ENCODE data around the gene MRPS18B.

The MRPS18B gene

DNA sequence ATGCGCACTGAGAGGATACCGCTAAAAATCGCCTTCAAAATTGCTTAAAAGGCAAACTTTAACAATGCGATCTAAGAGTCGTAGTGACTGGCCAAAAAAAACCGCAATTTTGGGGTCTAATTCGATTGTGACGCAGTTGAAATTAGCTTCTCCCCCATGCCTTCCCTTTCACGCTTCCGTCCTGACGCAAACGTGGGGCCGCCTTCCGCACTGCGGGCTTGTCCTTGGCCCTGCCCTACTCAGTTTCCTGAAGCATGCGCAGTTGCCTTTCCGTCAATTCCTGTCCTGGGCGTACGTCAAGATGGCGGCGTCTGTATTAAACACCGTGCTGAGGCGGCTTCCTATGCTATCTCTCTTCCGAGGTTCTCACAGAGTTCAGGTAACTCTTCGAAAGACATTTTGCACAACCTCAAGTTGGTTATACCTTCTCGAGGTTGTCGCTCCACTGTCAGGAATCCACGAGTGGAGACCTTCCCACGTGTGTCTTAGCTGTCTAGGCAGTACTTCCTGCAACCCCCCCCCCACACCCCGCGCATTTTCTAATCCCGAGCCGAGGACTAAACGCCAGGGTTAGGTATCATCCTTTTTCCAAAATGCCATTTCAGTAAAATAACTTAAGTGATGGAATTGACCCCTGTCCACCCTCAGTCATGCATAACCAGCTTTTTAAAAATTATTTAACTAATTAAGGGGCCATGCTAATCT lies at the start of gene MRPS18B:
MRPS18B (plus strand) TSS at position 276 of the 705 bp plus-strand sequence; CDS start at position 302, 26 bp downstream.
- peak; percentile 99 for DNase-seq

DNA sequence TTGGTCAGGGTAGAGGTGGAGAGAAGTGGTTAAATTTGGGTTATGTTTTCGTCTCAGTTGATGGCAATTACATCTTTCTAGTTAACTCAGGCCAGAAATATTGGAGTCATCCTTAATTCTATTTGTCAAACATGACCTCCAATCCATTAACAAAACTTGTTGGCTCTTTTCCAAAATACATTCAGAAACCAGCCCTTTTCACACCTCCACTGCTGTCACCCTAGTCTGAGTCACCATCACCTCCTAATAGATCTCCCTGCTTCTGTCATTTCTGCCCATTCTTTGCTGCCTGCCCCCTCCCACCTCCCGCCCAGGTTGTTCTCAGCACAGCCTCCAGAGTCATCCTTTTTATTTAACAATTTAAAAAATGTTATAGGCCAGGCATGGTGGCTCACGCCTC lies 49.4 kb upstream of the MRPS18B start:
- no peak for DNase-seq

- no peak for DNase-seq
Measured at GRCh38 chr6:30570263-30570662, 47.4 kb upstream of the MRPS18B start.

DNA sequence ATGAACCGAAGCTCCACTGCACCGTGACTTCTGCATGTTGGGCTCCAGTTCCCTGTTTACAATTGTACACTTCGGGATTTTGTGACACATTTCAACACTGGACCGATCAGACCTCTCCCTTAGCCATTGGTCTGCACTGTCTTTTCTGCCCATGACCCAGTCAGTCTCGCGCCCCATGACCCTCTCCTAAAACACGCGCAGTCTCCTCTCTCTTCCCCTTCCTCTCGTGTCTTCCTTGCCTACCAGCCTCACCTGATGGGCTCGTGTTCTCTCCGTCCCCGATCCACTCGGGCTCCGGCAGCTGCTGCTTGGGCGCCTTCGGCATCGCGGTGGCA lies 46.9 kb upstream of the MRPS18B start:
- DNase-seq = no peak

GRCh38 chr6:30571075-30571761 lies 46.4 kb upstream of the MRPS18B start, which contains the start of gene ABCF1:
TSS of gene ABCF1 (plus strand) at chr6:30571442. CDS start at chr6:30571488, 46 bp downstream.
- peak; percentile 99 for DNase-seq

DNA sequence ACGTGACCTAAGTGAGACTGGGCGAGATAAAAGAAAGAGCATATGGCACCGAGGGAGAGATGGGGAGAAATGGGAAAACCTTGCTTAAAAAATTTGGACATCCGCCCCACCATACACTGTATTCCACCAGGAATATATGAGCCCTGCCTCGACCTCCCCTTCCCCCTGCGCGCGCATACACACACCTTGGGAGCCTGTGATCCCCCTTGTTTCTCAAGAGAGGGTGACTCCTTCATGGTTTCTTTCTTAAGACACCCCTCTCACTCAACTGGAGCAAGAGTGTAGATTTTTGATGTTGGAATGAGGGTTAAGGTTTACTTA lies 45.9 kb upstream of the MRPS18B start:
- DNase-seq = no peak

GRCh38 chr6:30572148-30572547 lies 45.5 kb upstream of the MRPS18B start:
- no peak for DNase-seq

DNA sequence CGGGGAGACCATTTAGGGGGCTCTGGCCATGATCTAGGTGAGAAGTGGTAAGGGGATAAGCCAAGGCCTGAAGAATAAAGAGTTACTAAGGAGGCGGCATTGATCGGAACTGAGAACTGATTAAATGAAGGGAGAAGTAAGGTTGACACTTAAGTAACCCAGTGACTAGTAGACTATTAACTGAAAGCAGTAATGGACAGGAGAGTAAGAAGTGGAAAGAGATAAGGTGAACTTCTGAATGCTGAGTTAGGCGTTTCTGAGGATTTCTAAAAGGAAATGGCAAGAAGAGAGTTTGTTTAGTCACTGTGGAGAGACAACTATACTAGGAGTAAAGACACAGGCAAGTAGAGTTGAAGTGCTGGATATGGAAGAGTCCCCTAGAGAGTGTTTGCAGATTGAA lies 44.5 kb upstream of the MRPS18B start:
- DNase-seq = no peak

DNA sequence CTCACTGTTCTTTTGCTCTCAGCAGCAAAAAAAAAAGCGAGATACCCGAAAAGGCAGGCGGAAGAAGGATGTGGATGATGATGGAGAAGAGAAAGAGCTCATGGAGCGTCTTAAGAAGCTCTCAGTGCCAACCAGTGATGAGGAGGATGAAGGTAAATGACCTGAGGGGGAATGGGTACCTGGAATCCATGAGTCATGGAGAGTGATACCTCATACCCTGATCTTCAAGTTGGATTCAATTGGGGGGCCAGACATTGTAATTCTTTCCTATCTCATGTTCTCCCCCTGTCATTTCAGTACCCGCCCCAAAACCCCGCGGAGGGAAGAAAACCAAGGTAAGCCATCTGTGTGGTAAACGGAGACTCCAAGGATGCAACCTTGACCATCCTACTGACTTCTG lies 39.6 kb upstream of the MRPS18B start:
- DNase-seq = no peak

GRCh38 chr6:30583921-30584320 lies 33.7 kb upstream of the MRPS18B start:
- no peak for DNase-seq

DNA sequence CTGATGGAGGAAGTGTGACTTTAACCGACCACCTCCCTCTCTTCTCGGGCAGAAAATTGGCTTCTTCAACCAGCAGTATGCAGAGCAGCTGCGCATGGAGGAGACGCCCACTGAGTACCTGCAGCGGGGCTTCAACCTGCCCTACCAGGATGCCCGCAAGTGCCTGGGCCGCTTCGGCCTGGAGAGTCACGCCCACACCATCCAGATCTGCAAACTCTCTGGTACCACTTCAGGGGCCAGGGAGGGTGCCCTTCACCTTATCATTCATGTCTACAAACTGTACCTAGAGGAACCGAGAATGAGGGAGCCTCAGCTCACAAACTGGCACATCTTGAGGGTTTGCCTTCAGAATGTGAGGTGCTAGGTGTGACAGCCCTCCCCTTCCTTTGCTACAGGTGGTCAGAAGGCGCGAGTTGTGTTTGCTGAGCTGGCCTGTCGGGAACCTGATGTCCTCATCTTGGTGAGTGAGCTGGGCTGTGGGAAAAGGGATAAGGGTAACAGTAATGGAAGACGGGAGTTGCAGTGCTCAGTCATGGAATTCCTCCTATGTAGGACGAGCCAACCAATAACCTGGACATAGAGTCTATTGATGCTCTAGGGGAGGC lies 27.8 kb upstream of the MRPS18B start:
- no peak for DNase-seq

GRCh38 chr6:30590509-30590908 lies 27.1 kb upstream of the MRPS18B start:
- DNase-seq = no peak

DNA sequence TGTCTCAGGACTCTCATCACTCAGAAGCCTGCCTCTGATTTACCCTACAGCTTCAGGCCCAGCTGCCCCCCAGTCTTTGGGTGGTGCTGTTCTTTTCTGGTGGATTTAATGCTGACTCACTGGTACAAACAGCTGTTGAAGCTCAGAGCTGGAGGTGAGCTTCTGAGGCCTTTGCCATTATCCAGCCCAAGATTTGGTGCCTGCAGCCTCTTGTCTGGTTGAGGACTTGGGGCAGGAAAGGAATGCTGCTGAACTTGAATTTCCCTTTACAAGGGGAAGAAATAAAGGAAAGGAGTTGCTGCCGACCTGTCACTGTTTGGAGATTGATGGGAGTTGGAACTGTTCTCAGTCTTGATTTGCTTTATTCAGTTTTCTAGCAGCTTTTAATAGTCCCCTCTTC lies 26.6 kb upstream of the MRPS18B start:
- peak; percentile 28 for DNase-seq

DNA sequence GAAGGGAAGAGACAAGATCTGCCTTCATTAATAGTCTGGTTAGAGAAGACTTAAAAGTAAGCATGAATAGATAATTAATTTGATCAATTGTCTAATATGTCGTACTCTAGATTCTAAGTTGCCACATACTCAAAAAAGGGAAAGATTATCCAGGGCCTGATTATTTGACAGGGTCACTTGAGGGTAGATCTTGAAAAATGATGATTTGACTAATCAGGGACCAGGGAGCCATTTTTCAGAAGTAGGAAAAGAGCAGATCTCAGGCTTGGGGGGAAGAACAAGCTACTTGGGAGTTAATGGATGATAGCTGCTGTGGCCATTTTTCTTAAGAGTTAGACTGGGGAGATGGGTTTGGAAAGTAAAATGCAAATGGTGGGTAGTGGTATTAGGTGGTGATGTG lies 25.4 kb upstream of the MRPS18B start:
- DNase-seq = no peak

GRCh38 chr6:30597315-30598144 lies 20.1 kb upstream of the MRPS18B start:
- peak; percentile 89 for DNase-seq

- no peak for DNase-seq
Measured at GRCh38 chr6:30598912-30599624, 18.6 kb upstream of the MRPS18B start.

GRCh38 chr6:30599625-30600324 lies 17.9 kb upstream of the MRPS18B start:
- no peak for DNase-seq

- DNase-seq = no peak
Measured at GRCh38 chr6:30600451-30600961, 17.1 kb upstream of the MRPS18B start.

DNA sequence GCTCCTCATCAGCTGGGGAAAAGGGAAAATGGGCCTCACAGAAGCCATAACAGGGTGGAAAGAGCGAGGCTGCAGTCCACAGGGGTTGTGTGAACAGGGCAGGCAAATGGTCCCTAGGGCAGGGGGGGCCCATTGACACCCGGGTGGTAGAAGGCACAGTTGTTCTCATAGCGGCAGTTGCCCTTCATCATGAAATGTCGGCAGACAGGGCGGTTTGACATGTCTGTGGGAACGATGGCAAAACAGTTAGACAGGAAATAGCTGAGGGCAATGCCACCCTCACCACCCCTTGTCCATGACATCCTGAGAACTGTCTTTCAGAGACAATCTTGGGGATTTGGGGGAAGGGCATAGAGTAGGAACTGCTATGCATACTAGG lies 16.2 kb upstream of the MRPS18B start:
- no peak for DNase-seq

DNA sequence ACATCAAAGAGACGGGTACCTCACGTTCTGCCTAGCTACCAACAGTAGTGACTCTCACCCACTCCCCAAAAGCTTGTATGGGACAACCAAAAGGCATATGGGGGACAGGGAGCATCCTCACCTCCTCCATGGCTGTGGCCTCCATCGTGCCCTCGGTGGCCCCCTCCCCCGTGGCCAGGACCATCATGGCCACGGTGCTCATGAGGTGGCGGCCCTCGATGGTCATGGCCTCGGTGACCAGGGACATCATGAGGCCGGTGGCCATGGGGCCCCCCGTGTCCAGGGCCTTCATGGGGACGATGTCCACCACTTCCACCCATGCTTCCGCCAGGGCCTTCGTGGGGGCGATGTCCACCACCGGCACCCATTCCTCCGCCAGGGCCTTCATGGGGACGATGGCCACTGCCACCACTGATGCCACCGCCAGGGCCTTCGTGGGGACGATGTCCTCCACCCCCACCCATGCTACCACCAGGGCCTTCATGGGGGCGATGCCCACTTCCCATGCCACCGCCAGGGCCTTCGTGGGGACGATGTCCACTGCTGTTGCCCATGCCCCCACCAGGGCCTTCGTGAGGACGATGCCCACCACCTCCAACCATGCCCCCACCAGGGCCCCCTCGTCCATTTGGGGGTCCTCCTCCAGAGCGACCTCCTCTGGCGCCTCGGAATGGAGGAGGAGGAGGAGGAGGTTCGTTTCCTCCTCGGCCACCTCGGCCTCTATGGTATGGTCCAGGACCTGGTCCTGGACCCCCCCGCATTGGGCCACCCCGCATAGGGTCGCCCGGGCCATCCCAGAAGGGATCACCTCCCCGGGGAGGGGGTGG lies 15.6 kb upstream of the MRPS18B start:
- no peak for DNase-seq

GRCh38 chr6:30603961-30604360 lies 13.7 kb upstream of the MRPS18B start:
- no peak for DNase-seq

Measured in hematopoietic multipotent progenitor cell treated with erythropoietin and hydrocortisone succinate and interleukin-3 and kit ligand, for 4 days (in vitro differentiated cells).